NK-92 (cell line): Measurements from ENCODE around the gene ANKDD1B.
"Not testable (repeated sequence)": the region's sequence is repeated elsewhere in the genome, so short reads cannot be mapped to it uniquely, and the experiment has no call there.

Experiments
- DNase-seq: peaks from one replicate; lab custom pipeline; 2025; ENCODE audit not compliant: unreplicated experiment; lab: John Stamatoyannopoulos, UW

The ANKDD1B gene

GRCh38 chr5:75695472-75696351, 84.5 kb downstream of the ANKDD1B start:
- DNase-seq: not testable (repeated sequence)

- DNase-seq: no peak
Observed at GRCh38 chr5:75701856-75702255, 90.6 kb downstream of the ANKDD1B start.

GRCh38 chr5:75706016-75706415, 94.8 kb downstream of the ANKDD1B start:
- no peak for DNase-seq

- no peak for DNase-seq
Observed at GRCh38 chr5:75706775-75707174, 95.5 kb downstream of the ANKDD1B start.

GRCh38 chr5:75707911-75708509, 96.8 kb downstream of the ANKDD1B start:
- DNase-seq: no peak

- no peak for DNase-seq
Observed at GRCh38 chr5:75710637-75711036, 99.4 kb downstream of the ANKDD1B start.

GRCh38 chr5:75711151-75711550, 99.9 kb downstream of the ANKDD1B start:
- no peak for DNase-seq

- no peak for DNase-seq
Observed at GRCh38 chr5:75712091-75712490, 100.8 kb downstream of the ANKDD1B start.

GRCh38 chr5:75716715-75717081, 105.4 kb downstream of the ANKDD1B start:
- no peak for DNase-seq

- peak; percentile 84 for DNase-seq
Observed at GRCh38 chr5:75717082-75717922, 106.0 kb downstream of the ANKDD1B start, which contains the start of gene POC5. Gene POC5, minus strand, starts transcription at chr5:75717437. Its CDS starts 4,500 bp downstream, at chr5:75712937.

- no peak for DNase-seq
Observed at GRCh38 chr5:75720882-75721281, 109.6 kb downstream of the ANKDD1B start.
